Measurements from ENCODE around the gene CDK18. TPM values are rescaled to one million over a fixed set of nuclear protein-coding genes. Genes with fewer than 3 reads are reported as not detected.

Gene CDK18
- total RNA-seq, 1 donor from 2014 or later: 2.6 TPM

GRCh38 chr1:205470131-205470530 lies 34.3 kb upstream of the CDK18 start:
- intact Hi-C loops (cut with micrococcal nuclease): no loop called here
- H3K27ac Mint-ChIP-seq: no peak overlapping the region
- H3K27me3 Mint-ChIP-seq: peaks cover 41% of the 10 kb centered on the region
- ATAC-seq (ENCODE audit: low read depth): no peak
- no peak overlapping the region for H3K4me3 Mint-ChIP-seq
- H3K36me3 Mint-ChIP-seq (ENCODE audit: low read depth): no peaks in the 10 kb centered on the region
- peaks cover 8% of the 10 kb centered on the region for H3K9me3 Mint-ChIP-seq
- H3K4me1 Mint-ChIP-seq: peaks cover 4% of the 10 kb centered on the region
- no peak for DNase-seq
- TF ChIP-seq CTCF (IDR thresholded peaks at IDR 0.05): no peak
- ChIA-PET POLR2A (no interaction called here), CTCF (no interaction called here)

GRCh38 chr1:205472737-205473441 lies 31.6 kb upstream of the CDK18 start:
- ChIA-PET CTCF (no interaction called here), POLR2A (no interaction called here)
- no peak for DNase-seq
- H3K36me3 Mint-ChIP-seq (ENCODE audit: low read depth): no peaks in the 10 kb centered on the region
- TF ChIP-seq CTCF (IDR thresholded peaks at IDR 0.05): no peak
- no peak overlapping the region for H3K4me3 Mint-ChIP-seq
- H3K27ac Mint-ChIP-seq: no peak overlapping the region
- H3K9me3 Mint-ChIP-seq: peaks cover 14% of the 10 kb centered on the region
- H3K4me1 Mint-ChIP-seq: peaks cover 4% of the 10 kb centered on the region
- intact Hi-C loops (cut with micrococcal nuclease): no loop called here
- peaks cover 26% of the 10 kb centered on the region for H3K27me3 Mint-ChIP-seq
- ATAC-seq (ENCODE audit: low read depth): no peak

GRCh38 chr1:205473475-205473874 lies 31.0 kb upstream of the CDK18 start:
- intact Hi-C loops (cut with micrococcal nuclease): no loop called here
- ChIA-PET POLR2A (no interaction called here), CTCF (interaction anchor here (1.0 kb wide), 1 partner anchor 124 kb away, joined by 3 read pairs; no protein-coding TSS in a partner anchor)
- peaks cover 23% of the 10 kb centered on the region for H3K27me3 Mint-ChIP-seq
- H3K4me3 Mint-ChIP-seq: no peak overlapping the region
- H3K27ac Mint-ChIP-seq: no peak overlapping the region
- no peak for TF ChIP-seq CTCF (IDR thresholded peaks at IDR 0.05)
- ATAC-seq (ENCODE audit: low read depth) (no peak), DNase-seq (no peak)
- peaks cover 14% of the 10 kb centered on the region for H3K9me3 Mint-ChIP-seq
- H3K4me1 Mint-ChIP-seq: peaks cover 4% of the 10 kb centered on the region
- no peaks in the 10 kb centered on the region for H3K36me3 Mint-ChIP-seq (ENCODE audit: low read depth)

- intact Hi-C loops (cut with micrococcal nuclease): no loop called here
- ATAC-seq (ENCODE audit: low read depth): no peak
- TF ChIP-seq CTCF (IDR thresholded peaks at IDR 0.05): no peak
- CTCF ChIA-PET: interaction anchor here (1.0 kb wide), 1 partner anchor 125 kb away, joined by 3 read pairs; no protein-coding TSS in a partner anchor
- H3K4me1 Mint-ChIP-seq: peaks cover 4% of the 10 kb centered on the region
- H3K36me3 Mint-ChIP-seq (ENCODE audit: low read depth): no peaks in the 10 kb centered on the region
- no peak overlapping the region for H3K4me3 Mint-ChIP-seq
- DNase-seq: no peak
- peaks cover 23% of the 10 kb centered on the region for H3K27me3 Mint-ChIP-seq
- H3K9me3 Mint-ChIP-seq: peaks cover 14% of the 10 kb centered on the region
- H3K27ac Mint-ChIP-seq: no peak overlapping the region
- POLR2A ChIA-PET: no interaction called here
Measured at GRCh38 chr1:205473966-205474365, 30.5 kb upstream of the CDK18 start.

- intact Hi-C loops (cut with micrococcal nuclease): no loop called here
- DNase-seq: no peak
- Mint-ChIP-seq H3K27ac (no peak overlapping the region), H3K4me1 (peaks cover 7% of the 10 kb centered on the region), H3K4me3 (no peak overlapping the region), H3K36me3 (ENCODE audit: low read depth) (no peaks in the 10 kb centered on the region), H3K9me3 (peaks cover 14% of the 10 kb centered on the region), H3K27me3 (peaks cover 19% of the 10 kb centered on the region)
- TF ChIP-seq CTCF (IDR thresholded peaks at IDR 0.05): no peak
- ChIA-PET POLR2A (no interaction called here), CTCF (interaction anchor here (1.0 to 2.6 kb wide), 2 partner anchors 11 to 126 kb away, joined by 3 to 14 read pairs; no protein-coding TSS in a partner anchor)
- ATAC-seq (ENCODE audit: low read depth): no peak
Measured at GRCh38 chr1:205474571-205474970, 29.9 kb upstream of the CDK18 start.

All from activated B cell treated with CpG ODN at 0.5 μM for 24 hours (primary cell).